ENCODE measurements around the gene RPS6KA1. TPM values are rescaled to one million over a fixed set of nuclear protein-coding genes. Genes with fewer than 3 reads are reported as not detected.

The RPS6KA1 gene
- total and polyA plus RNA-seq, 2 of the 8 experiments (the other 6 are each of a cell fraction or from before 2014, with no cell fraction given), result 44.3 to 55.0 TPM

DNA sequence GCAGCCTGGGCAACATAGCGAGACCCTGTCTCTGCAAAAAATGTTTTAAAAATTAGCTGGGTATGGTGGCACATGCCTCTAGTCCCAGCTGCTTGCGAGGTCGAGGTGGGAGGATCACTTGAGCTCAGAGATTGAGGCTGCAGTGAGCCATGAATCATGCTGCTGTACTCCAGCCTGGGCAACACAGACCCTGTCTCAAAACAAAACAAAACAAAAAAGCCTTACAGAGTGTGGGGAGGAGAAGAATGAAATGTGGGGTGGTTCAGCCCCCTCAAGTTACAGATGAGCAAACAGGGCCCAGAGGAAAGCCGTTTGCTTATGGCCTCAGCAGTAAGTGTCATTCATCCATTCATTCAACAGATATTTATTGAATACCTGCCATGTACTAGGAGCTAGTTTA, 40.7 kb downstream of the RPS6KA1 start:
- no peak overlapping the region for H3K4me2 ChIP-seq (ENCODE audit: insufficient read depth in 1 of 2, low read depth in 2 of 2, low read length in 2 of 2)
- no peak overlapping the region for H2AFZ ChIP-seq (ENCODE audit: low read length)
- H3K23ac ChIP-seq (ENCODE audit: insufficient read length), result no peak overlapping the region
- ChIA-PET CTCF (ENCODE audit: partially characterized antibody) (interaction anchor here (1.2 to 1.4 kb wide), 2 partner anchors 14 to 18 kb away, joined by 3 read pairs; no protein-coding TSS in a partner anchor), POLR2A (ENCODE audit: partially characterized antibody) (interaction anchor here (1.4 kb wide), 1 partner anchor 12 kb away, joined by 3 read pairs; no protein-coding TSS in a partner anchor)
- 94% methylated on average over 4 of the region's 4 CpGs; no CpG with 5 or more reads in 1 of the 2 experiments for WGBS, 2 experiments (ENCODE audit: extremely low coverage in 1 of 2, insufficient coverage in 1 of 2, insufficient read length in 1 of 2, insufficient replicate concordance in 2 of 2, low coverage in 1 of 2, low lambda C conversion rate in 2 of 2, missing lambda C conversion rate in 1 of 2)
- H3K27me3 ChIP-seq (replicated peaks in 1 of 4; ENCODE audit: control insufficient read depth in 3 of 4, extremely low read depth in 1 of 4, insufficient read depth in 3 of 4, low read length in 3 of 4), result no peaks in the 10 kb centered on the region
- no peak overlapping the region for H2AK5ac ChIP-seq (ENCODE audit: low read depth, low read length)
- H4K91ac ChIP-seq (replicated peaks; ENCODE audit: insufficient read length, low read length), result no peak overlapping the region
- no peak overlapping the region for H4K5ac ChIP-seq (ENCODE audit: insufficient read length, low read depth, low read length)
- H2BK5ac ChIP-seq (ENCODE audit: low read depth, low read length), result no peak overlapping the region
- H4K8ac ChIP-seq (ENCODE audit: extremely low read depth, insufficient read depth, low read length), result no peak overlapping the region
- no peaks in the 10 kb centered on the region for H3K79me2 ChIP-seq (ENCODE audit: control insufficient read depth in 1 of 2, insufficient read depth in 2 of 2, low read length in 2 of 2)
- no peak overlapping the region for H3K14ac ChIP-seq (ENCODE audit: insufficient read length)
- H3K56ac ChIP-seq (replicated peaks; ENCODE audit: insufficient read length, low read depth, low read length), result no peak overlapping the region
- H3K23me2 ChIP-seq (ENCODE audit: low read depth, low read length), result no peaks in the 10 kb centered on the region
- no peak overlapping the region for H3K4me3 ChIP-seq (ENCODE audit: extremely low read depth in 1 of 4, insufficient read depth in 2 of 4, low read depth in 3 of 4, low read length in 4 of 4)
- H3K9ac ChIP-seq (replicated peaks in 1 of 4; ENCODE audit: extremely low read depth in 1 of 4, low read depth in 3 of 4, low read length in 3 of 4), result no peak overlapping the region
- H2BK120ac ChIP-seq (replicated peaks; ENCODE audit: low read depth, low read length), result no peak overlapping the region
- no peak overlapping the region for H3K4ac ChIP-seq (replicated peaks; ENCODE audit: insufficient read length, low read depth, low read length)
- DNase-seq (ENCODE audit: low read depth in 1 of 2, low spot score in 2 of 2) (no peak), FAIRE-seq (no peak)
- H3K9me3 ChIP-seq (ENCODE audit: insufficient read depth in 2 of 2, low read depth in 1 of 2, low read length in 1 of 2), result no peaks in the 10 kb centered on the region
- H2BK12ac ChIP-seq (ENCODE audit: low read depth, low read length), result no peak overlapping the region
- no peak overlapping the region for H3K27ac ChIP-seq (ENCODE audit: low read depth, low read length)
- H3K79me1 ChIP-seq (ENCODE audit: low read depth, low read length), result no peaks in the 10 kb centered on the region
- H3K4me1 ChIP-seq (replicated peaks in 1 of 4; ENCODE audit: control insufficient read depth in 3 of 4, insufficient read depth in 4 of 4, low read length in 3 of 4), result no peaks in the 10 kb centered on the region
- H4K20me1 ChIP-seq (replicated peaks in 1 of 2; ENCODE audit: control insufficient read depth in 1 of 2, insufficient read depth in 2 of 2, low read length in 2 of 2), result peaks cover 0 to 8% of the 10 kb centered on the region in 2 experiments
- H2BK15ac ChIP-seq (ENCODE audit: low read length), result no peak overlapping the region
- H3K18ac ChIP-seq (ENCODE audit: extremely low read depth, low read length), result no peak overlapping the region
- no peak overlapping the region for H2BK20ac ChIP-seq (ENCODE audit: low read length)
- peaks cover 4 to 33% (median 25%) of the 10 kb centered on the region in 4 experiments; a peak in 7 of 8 replicates for H3K36me3 ChIP-seq (ENCODE audit: control insufficient read depth in 2 of 4, insufficient read depth in 4 of 4, low read length in 3 of 4)
- no peak for TF ChIP-seq RBBP5 (IDR thresholded peaks at IDR 0.05; ENCODE audit: borderline replicate concordance, low read depth, low read length)
- TF ChIP-seq RAD21 (IDR thresholded peaks at IDR 0.05 in 1 of 2, conservative IDR thresholded peaks at IDR 0.05 in 1 of 2; ENCODE audit: low read depth in 2 of 2, low read length in 2 of 2), result no peak
- TF ChIP-seq KDM5A (IDR thresholded peaks at IDR 0.05; ENCODE audit: low read length), result no peak
- TF ChIP-seq PHF8 (conservative IDR thresholded peaks at IDR 0.05; ENCODE audit: low read depth, low read length), result no peak
- TF ChIP-seq JUN (IDR thresholded peaks at IDR 0.05; ENCODE audit: low read depth, low read length), result no peak
- no peak for TF ChIP-seq KDM4A (IDR thresholded peaks at IDR 0.05; ENCODE audit: low read depth, low read length, severe bottlenecking)
- no peak for TF ChIP-seq TAF1 (IDR thresholded peaks at IDR 0.05; ENCODE audit: low read depth, low read length)
- TF ChIP-seq RNF2 (IDR thresholded peaks at IDR 0.05; ENCODE audit: borderline replicate concordance, low read depth, low read length, missing control alignments, poor library complexity, severe bottlenecking), result no peak
- TF ChIP-seq NANOG (IDR thresholded peaks at IDR 0.05; ENCODE audit: insufficient read depth, low read depth, low read length, poor library complexity, severe bottlenecking), result no peak
- no peak for TF ChIP-seq BCL11A (IDR thresholded peaks at IDR 0.05; ENCODE audit: low read depth in 2 of 2, low read length in 2 of 2)
- TF ChIP-seq CBX8 (IDR thresholded peaks at IDR 0.05; ENCODE audit: borderline replicate concordance, low read depth, low read length), result no peak
- TF ChIP-seq CEBPB (IDR thresholded peaks at IDR 0.05; ENCODE audit: low read depth, low read length), result no peak
- no peak for TF ChIP-seq POU5F1 (IDR thresholded peaks at IDR 0.05; ENCODE audit: low read depth, low read length)
- no peak for TF ChIP-seq SP1 (IDR thresholded peaks at IDR 0.05; ENCODE audit: low read depth, low read length)

Measured in H1 (cell line).